WTC11 (cell line): ENCODE measurements around the gene SLC9C1. TPM values are rescaled to one million over a fixed set of nuclear protein-coding genes. Genes with fewer than 3 reads are reported as not detected.

ENCODE experiments used
- ATAC-seq: fragments of 200-7000 bp; cut with Tn5 transposase; 2 replicates; pipeline ENCODE4 v1.10.0; 2021; ENCODE audit warnings: mild to moderate bottlenecking, moderate library complexity
- CTCF ChIA-PET: fragments of 300-600 bp; sonication (Branson Sonifier 250); formaldehyde crosslinking; loops from one replicate; lab custom pipeline; 2021; ENCODE audit warnings: antibody characterized with exemption; lab: Charles Lee
- POLR2A ChIA-PET: fragments of 350-600 bp; sonication (Branson Sonifier 250); formaldehyde crosslinking; loops from one replicate; lab custom pipeline; 2021; ENCODE audit warnings: antibody characterized with exemption; lab: Charles Lee
- DNase-seq: peaks from one replicate; pipeline ENCODE4 v3.0.0; 2021; ENCODE audit warnings: low spot score
- H3K27ac Mint-ChIP-seq: 2 replicates; pipeline ENCODE4 v1.8.0; 2021; ENCODE audit warnings: mixed read lengths
- H3K27me3 Mint-ChIP-seq: 2 replicates; pipeline ENCODE4 v1.8.0; 2021; ENCODE audit warnings: low read depth, mild to moderate bottlenecking, moderate library complexity, mixed read lengths
- H3K36me3 Mint-ChIP-seq: 2 replicates; pipeline ENCODE4 v1.8.0; 2021; ENCODE audit warnings: mixed read lengths
- H3K4me1 Mint-ChIP-seq: 2 replicates; pipeline ENCODE4 v1.8.0; 2022; ENCODE audit warnings: mixed read lengths
- H3K4me3 Mint-ChIP-seq: 2 replicates; pipeline ENCODE4 v1.8.0; 2021; ENCODE audit warnings: mild to moderate bottlenecking, moderate library complexity, mixed read lengths
- H3K9me3 Mint-ChIP-seq: 2 replicates; pipeline ENCODE4 v1.8.0; 2021; ENCODE audit warnings: mixed read lengths
- ESRRA ChIP-seq: sonication (generic); formaldehyde crosslinking; IDR thresholded peaks from 2 replicates; pipeline ENCODE4 v1.8.1; 2022; ENCODE audit warnings: mild to moderate bottlenecking, missing genetic modification reagents, borderline replicate concordance
- FOXJ3 ChIP-seq: sonication (generic); formaldehyde crosslinking; IDR thresholded peaks from 2 replicates; pipeline ENCODE4 v1.9.0; 2021; ENCODE audit warnings: missing genetic modification reagents, mild to moderate bottlenecking, borderline replicate concordance
- GABPB1 ChIP-seq: sonication (generic); formaldehyde crosslinking; IDR thresholded peaks from 2 replicates; pipeline ENCODE4 v1.8.1; 2023; ENCODE audit warnings: mild to moderate bottlenecking, missing genetic modification reagents
- IRF2 ChIP-seq: sonication (generic); formaldehyde crosslinking; IDR thresholded peaks from 2 replicates; pipeline ENCODE4 v1.8.0; 2022; ENCODE audit warnings: low read depth, missing genetic modification reagents, borderline replicate concordance
- JAZF1 ChIP-seq: fragments of 250-450 bp; sonication (Bioruptor Pico); IDR thresholded peaks from 2 replicates; pipeline ENCODE4 v1.9.0; 2021; ENCODE audit warnings: moderate library complexity, mild to moderate bottlenecking, inconsistent platforms
- KAT7 ChIP-seq: sonication (generic); formaldehyde crosslinking; IDR thresholded peaks from 2 replicates; pipeline ENCODE4 v1.8.1; 2023; ENCODE audit warnings: missing genetic modification reagents, mild to moderate bottlenecking, borderline replicate concordance
- SMAD4 ChIP-seq: sonication (generic); formaldehyde crosslinking; IDR thresholded peaks from 2 replicates; pipeline ENCODE4 v1.8.0; 2022; ENCODE audit warnings: mild to moderate bottlenecking, missing genetic modification reagents
- SP1 ChIP-seq: sonication (generic); formaldehyde crosslinking; conservative IDR thresholded peaks from 2 replicates; pipeline ENCODE4 v1.8.1; 2022; ENCODE audit warnings: missing genetic modification reagents
- TP53 ChIP-seq: sonication (generic); formaldehyde crosslinking; IDR thresholded peaks from 2 replicates; pipeline ENCODE4 v1.8.1; 2023; ENCODE audit warnings: mild to moderate bottlenecking, missing genetic modification reagents
- ZBTB21 ChIP-seq: sonication (generic); formaldehyde crosslinking; IDR thresholded peaks from 2 replicates; pipeline ENCODE4 v1.8.1; 2023; ENCODE audit warnings: mild to moderate bottlenecking, missing genetic modification reagents, borderline replicate concordance
- ZNF219 ChIP-seq: sonication (generic); formaldehyde crosslinking; IDR thresholded peaks from 2 replicates; pipeline ENCODE4 v1.8.0; 2023; ENCODE audit warnings: missing genetic modification reagents, mild to moderate bottlenecking, borderline replicate concordance
- ZNF317 ChIP-seq: sonication (generic); formaldehyde crosslinking; IDR thresholded peaks from 2 replicates; pipeline ENCODE4 v1.8.1; 2023; ENCODE audit warnings: low read depth, mild to moderate bottlenecking, moderate library complexity, missing genetic modification reagents, borderline replicate concordance
- ZNF423 ChIP-seq: fragments of 250-450 bp; sonication (Bioruptor Pico); IDR thresholded peaks from 2 replicates; pipeline ENCODE4 v2.1.2; 2022; ENCODE audit warnings: mild to moderate bottlenecking, moderate library complexity
- total RNA-seq: library from RNA; stranded (reverse); gene quantifications from 3 replicates; pipeline ENCODE4 v1.2.3, GENCODE V29; 2021
- TF ChIP-seq, protein P1 (sequence below): sonication (generic); formaldehyde crosslinking; IDR thresholded peaks from 2 replicates; pipeline ENCODE4 v1.8.1; 2022; ENCODE audit warnings: missing genetic modification reagents, borderline replicate concordance
- TF ChIP-seq, protein P2 (sequence below): sonication (generic); formaldehyde crosslinking; IDR thresholded peaks from 2 replicates; pipeline ENCODE4 v1.8.1; 2023; ENCODE audit warnings: mild to moderate bottlenecking, missing genetic modification reagents, moderate library complexity
- TF ChIP-seq, protein P3 (sequence below): fragments of 250-450 bp; sonication (Bioruptor Pico); conservative IDR thresholded peaks from 2 replicates; pipeline ENCODE4 v1.9.0; 2021; ENCODE audit warnings: mild to moderate bottlenecking
- TF ChIP-seq, protein P4 (sequence below): sonication (generic); formaldehyde crosslinking; IDR thresholded peaks from 2 replicates; pipeline ENCODE4 v1.8.0; 2023; ENCODE audit warnings: mild to moderate bottlenecking, missing genetic modification reagents
- TF ChIP-seq, protein P5 (sequence below): sonication (generic); formaldehyde crosslinking; IDR thresholded peaks from 2 replicates; pipeline ENCODE4 v1.8.0; 2023; ENCODE audit warnings: missing genetic modification reagents, mild to moderate bottlenecking, borderline replicate concordance
- TF ChIP-seq, protein P6 (sequence below): fragments of 250-450 bp; sonication (Bioruptor Pico); IDR thresholded peaks from 2 replicates; pipeline ENCODE4 v1.9.0; 2021; ENCODE audit warnings: moderate library complexity, mild to moderate bottlenecking, inconsistent platforms, borderline replicate concordance

SLC9C1 gene
- total RNA-seq, 1 experiment from 2014 or later, result 3.5 TPM

DNA sequence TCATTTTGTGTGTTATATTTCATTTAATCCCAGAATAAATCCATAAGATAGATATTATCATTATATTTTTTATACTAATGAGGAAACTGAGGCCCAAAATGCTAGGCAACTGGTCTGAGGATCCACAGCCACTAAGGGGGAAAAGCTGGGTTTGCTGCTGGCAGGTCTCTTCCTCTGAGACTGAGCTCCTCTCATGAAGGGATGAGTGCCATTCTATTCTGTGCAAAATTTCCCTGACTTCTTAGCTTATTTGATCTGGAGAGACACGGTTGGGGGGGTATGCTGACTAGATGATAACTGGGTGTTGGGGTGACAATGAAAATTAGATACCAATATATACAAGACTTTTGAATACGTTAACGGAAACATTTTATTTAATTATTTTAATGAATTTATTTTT lies 162.9 kb downstream of the SLC9C1 start:
- ChIA-PET CTCF (interaction anchor here (8.7 kb wide), 1 partner anchor 19 kb away, joined by 73 read pairs; no protein-coding TSS in a partner anchor), POLR2A (no interaction called here)
- Mint-ChIP-seq H3K27me3 (no peaks in the 10 kb centered on the region), H3K27ac (no peak overlapping the region), H3K4me1 (peaks cover 58% of the 10 kb centered on the region), H3K9me3 (no peaks in the 10 kb centered on the region), H3K36me3 (peaks cover 4% of the 10 kb centered on the region; the same call in 1 of the 2 replicates), H3K4me3 (no peak overlapping the region)
- DNase-seq (no peak), ATAC-seq (no peak)
- no peak for TF ChIP-seq KAT7 (CRISPR knock-in tag)
- TF ChIP-seq SP1 (CRISPR knock-in tag), result no peak
- TF ChIP-seq, protein P1, sequence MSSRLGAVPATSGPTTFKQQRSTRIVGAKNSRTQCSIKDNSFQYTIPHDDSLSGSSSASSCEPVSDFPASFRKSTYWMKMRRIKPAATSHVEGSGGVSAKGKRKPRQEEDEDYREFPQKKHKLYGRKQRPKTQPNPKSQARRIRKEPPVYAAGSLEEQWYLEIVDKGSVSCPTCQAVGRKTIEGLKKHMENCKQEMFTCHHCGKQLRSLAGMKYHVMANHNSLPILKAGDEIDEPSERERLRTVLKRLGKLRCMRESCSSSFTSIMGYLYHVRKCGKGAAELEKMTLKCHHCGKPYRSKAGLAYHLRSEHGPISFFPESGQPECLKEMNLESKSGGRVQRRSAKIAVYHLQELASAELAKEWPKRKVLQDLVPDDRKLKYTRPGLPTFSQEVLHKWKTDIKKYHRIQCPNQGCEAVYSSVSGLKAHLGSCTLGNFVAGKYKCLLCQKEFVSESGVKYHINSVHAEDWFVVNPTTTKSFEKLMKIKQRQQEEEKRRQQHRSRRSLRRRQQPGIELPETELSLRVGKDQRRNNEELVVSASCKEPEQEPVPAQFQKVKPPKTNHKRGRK (CRISPR knock-in tag), result no peak
- no peak for TF ChIP-seq JAZF1 (CRISPR knock-in tag)
- no peak for TF ChIP-seq ESRRA
- no peak for TF ChIP-seq ZNF219 (CRISPR knock-in tag)
- TF ChIP-seq, protein P2, sequence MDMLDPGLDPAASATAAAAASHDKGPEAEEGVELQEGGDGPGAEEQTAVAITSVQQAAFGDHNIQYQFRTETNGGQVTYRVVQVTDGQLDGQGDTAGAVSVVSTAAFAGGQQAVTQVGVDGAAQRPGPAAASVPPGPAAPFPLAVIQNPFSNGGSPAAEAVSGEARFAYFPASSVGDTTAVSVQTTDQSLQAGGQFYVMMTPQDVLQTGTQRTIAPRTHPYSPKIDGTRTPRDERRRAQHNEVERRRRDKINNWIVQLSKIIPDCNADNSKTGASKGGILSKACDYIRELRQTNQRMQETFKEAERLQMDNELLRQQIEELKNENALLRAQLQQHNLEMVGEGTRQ (CRISPR knock-in tag), result no peak
- no peak for TF ChIP-seq ZBTB21 (CRISPR knock-in tag)
- no peak for TF ChIP-seq SMAD4 (CRISPR knock-in tag)
- TF ChIP-seq GABPB1 (CRISPR knock-in tag), result no peak
- TF ChIP-seq TP53 (CRISPR knock-in tag), result no peak
- TF ChIP-seq, protein P3, sequence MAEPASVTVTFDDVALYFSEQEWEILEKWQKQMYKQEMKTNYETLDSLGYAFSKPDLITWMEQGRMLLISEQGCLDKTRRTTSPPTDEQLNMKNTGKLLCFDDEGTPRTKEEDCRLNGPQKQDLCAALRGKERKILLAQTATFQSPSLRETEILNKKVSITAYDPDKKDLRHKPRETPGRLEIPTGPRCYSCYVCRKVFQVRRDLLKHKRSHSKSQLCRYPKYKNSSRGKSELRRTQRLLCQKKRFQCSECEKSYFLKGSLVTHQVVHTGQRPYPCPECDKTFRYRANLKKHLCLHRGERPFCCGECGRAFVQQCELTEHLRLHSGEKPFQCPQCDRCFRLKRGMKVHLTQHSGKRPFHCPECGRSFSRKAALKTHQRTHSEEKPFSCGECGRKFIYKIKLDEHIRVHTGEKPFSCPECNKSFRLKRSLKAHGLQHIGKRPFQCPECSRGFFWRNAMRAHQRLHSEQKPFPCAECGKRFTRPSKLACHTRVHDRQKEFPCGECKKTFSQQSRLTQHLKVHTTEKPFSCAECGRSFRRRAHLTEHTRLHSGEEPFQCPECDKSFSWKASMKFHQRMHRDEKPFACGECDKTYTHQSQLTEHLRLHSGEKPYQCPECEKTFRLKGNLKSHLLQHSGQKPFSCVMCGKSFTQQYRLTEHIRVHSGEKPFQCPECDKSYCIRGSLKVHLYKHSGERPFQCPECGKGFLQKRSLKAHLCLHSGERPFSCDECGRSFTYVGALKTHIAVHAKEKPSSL, result no peak
- no peak for TF ChIP-seq IRF2 (CRISPR knock-in tag)
- TF ChIP-seq ZNF317 (CRISPR knock-in tag), result no peak
- TF ChIP-seq, protein P4, sequence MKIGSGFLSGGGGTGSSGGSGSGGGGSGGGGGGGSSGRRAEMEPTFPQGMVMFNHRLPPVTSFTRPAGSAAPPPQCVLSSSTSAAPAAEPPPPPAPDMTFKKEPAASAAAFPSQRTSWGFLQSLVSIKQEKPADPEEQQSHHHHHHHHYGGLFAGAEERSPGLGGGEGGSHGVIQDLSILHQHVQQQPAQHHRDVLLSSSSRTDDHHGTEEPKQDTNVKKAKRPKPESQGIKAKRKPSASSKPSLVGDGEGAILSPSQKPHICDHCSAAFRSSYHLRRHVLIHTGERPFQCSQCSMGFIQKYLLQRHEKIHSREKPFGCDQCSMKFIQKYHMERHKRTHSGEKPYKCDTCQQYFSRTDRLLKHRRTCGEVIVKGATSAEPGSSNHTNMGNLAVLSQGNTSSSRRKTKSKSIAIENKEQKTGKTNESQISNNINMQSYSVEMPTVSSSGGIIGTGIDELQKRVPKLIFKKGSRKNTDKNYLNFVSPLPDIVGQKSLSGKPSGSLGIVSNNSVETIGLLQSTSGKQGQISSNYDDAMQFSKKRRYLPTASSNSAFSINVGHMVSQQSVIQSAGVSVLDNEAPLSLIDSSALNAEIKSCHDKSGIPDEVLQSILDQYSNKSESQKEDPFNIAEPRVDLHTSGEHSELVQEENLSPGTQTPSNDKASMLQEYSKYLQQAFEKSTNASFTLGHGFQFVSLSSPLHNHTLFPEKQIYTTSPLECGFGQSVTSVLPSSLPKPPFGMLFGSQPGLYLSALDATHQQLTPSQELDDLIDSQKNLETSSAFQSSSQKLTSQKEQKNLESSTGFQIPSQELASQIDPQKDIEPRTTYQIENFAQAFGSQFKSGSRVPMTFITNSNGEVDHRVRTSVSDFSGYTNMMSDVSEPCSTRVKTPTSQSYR (CRISPR knock-in tag), result no peak
- no peak for TF ChIP-seq FOXJ3 (CRISPR knock-in tag)

DNA sequence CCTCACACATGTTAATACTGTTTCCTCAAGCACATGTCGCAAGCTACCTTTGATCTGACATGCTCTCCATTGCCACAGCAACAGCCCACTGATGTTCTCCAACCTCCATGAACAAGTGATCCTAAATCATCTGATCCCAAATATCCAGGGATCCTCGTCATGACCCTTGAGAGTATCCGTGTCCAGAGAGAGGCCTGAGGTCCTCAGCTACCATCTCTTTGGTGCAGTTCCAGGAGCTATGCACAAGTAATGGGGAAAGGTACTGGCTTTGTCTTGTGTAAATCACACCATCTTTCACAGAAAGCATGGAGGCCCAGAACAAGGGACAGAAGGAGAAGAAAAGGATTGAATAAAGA lies 163.4 kb downstream of the SLC9C1 start:
- POLR2A ChIA-PET, result no interaction called here
- H3K27me3 Mint-ChIP-seq, result no peaks in the 10 kb centered on the region
- CTCF ChIA-PET, result interaction anchor here (8.7 kb wide), 1 partner anchor 19 kb away, joined by 73 read pairs; no protein-coding TSS in a partner anchor
- ATAC-seq (no peak), DNase-seq (no peak)
- H3K9me3 Mint-ChIP-seq, result no peaks in the 10 kb centered on the region
- H3K27ac Mint-ChIP-seq, result no peak overlapping the region
- peaks cover 58% of the 10 kb centered on the region for H3K4me1 Mint-ChIP-seq
- no peak overlapping the region for H3K4me3 Mint-ChIP-seq
- H3K36me3 Mint-ChIP-seq, result peaks cover 4% of the 10 kb centered on the region; the same call in 1 of the 2 replicates
- TF ChIP-seq, protein P5, sequence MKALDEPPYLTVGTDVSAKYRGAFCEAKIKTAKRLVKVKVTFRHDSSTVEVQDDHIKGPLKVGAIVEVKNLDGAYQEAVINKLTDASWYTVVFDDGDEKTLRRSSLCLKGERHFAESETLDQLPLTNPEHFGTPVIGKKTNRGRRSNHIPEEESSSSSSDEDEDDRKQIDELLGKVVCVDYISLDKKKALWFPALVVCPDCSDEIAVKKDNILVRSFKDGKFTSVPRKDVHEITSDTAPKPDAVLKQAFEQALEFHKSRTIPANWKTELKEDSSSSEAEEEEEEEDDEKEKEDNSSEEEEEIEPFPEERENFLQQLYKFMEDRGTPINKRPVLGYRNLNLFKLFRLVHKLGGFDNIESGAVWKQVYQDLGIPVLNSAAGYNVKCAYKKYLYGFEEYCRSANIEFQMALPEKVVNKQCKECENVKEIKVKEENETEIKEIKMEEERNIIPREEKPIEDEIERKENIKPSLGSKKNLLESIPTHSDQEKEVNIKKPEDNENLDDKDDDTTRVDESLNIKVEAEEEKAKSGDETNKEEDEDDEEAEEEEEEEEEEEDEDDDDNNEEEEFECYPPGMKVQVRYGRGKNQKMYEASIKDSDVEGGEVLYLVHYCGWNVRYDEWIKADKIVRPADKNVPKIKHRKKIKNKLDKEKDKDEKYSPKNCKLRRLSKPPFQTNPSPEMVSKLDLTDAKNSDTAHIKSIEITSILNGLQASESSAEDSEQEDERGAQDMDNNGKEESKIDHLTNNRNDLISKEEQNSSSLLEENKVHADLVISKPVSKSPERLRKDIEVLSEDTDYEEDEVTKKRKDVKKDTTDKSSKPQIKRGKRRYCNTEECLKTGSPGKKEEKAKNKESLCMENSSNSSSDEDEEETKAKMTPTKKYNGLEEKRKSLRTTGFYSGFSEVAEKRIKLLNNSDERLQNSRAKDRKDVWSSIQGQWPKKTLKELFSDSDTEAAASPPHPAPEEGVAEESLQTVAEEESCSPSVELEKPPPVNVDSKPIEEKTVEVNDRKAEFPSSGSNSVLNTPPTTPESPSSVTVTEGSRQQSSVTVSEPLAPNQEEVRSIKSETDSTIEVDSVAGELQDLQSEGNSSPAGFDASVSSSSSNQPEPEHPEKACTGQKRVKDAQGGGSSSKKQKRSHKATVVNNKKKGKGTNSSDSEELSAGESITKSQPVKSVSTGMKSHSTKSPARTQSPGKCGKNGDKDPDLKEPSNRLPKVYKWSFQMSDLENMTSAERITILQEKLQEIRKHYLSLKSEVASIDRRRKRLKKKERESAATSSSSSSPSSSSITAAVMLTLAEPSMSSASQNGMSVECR (CRISPR knock-in tag), result no peak
- TF ChIP-seq ZNF423 (CRISPR knock-in tag), result no peak
- TF ChIP-seq, protein P6, sequence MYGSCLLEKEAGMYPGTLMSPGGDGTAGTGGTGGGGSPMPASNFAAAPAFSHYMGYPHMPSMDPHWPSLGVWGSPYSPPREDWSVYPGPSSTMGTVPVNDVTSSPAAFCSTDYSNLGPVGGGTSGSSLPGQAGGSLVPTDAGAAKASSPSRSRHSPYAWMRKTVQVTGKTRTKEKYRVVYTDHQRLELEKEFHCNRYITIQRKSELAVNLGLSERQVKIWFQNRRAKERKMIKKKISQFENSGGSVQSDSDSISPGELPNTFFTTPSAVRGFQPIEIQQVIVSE, result no peak
